HK-2 (cell line): Measurements from ENCODE around the gene FIGNL2.
A peak's percentile ranks its signal among the peaks of the same experiment; 100 is the strongest.

ENCODE experiments used
- DNase-seq: peaks from one replicate; pipeline ENCODE4 v3.0.0-alpha.2; 2018; ENCODE audit not compliant: unreplicated experiment

FIGNL2 gene

GRCh38 chr12:51874000-51874399, 25.5 kb upstream of the FIGNL2 start:
- DNase-seq = no peak

GRCh38 chr12:51873251-51873994, 24.9 kb upstream of the FIGNL2 start:
- DNase-seq = no peak

- no peak for DNase-seq
These were observed 24.1 kb upstream of the FIGNL2 start for GRCh38 chr12:51872689-51872981.

DNA sequence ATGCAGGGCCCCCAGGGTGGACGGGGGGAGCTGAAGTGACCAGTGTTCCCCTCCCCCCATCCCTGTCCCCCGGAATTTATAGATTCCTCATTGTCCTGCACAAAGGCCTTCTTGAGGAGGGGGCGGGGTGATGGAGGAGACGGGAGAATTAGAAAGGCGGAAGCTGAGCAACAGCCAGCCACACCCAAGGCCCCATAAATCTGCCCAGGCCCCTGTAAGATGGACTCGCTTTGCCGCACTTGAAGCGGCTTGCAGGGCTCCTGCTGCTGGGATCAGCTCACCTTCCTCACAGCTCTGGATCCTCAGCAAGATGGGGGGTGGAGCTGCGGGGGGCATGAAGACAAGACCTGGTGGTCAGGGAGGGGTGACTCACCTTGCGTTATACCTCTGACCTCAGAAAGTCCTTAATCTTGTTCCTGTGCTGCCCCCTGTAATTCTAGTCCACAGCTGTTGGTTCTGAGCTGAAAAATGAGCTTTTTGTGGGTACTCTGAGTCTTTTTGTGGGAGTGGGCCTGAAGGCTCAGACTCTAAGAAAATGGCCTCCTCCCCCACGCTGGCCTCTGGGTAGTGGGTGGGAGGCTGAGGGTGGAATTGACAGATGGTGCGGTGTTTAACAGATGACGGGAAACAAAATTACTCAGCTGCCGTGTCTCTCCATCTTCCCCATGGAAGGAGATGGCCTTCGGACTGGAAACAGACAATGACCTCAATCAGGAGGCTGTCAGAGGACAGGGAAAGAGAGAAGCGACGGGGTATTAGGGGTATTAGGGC, 23.6 kb upstream of the FIGNL2 start:
- DNase-seq = no peak

DNA sequence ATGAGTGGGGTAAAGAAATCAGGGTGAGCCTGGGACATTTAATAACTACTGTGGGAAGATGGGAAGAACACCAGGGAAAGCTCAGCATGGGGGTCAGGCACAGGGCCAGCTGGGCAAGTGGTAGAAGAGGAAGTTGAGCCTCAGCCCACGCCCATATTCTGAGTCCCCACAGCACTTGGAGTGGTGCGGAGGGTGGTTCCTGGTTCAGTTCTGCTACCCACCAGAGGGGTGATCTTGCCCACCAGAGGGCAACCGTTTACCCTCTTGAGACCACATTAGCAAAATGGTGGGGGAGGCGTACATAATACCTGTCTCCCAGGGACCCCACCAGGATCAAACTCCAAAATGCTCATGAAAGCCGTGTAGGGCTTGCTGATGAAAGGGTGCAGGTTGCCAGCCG, 22.6 kb upstream of the FIGNL2 start:
- no peak for DNase-seq

DNA sequence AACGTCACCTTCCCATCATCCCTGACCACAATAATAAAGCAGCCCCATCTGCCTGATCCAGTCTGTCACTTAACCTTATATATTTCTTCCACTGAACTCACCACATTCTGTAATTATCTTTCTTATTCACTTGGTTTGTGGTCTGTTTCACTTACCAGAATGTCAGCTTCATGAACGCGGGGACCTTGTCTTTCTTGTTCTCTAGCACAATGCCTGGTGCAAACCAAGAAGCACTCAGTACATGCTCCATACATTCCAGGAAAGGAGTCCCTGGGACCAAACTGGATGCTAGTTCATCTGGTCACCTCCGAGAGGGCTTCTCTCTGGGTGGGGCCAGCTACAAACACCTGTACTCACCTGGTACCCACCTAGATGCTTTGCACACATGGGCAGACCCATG, 22.0 kb upstream of the FIGNL2 start:
- no peak for DNase-seq

DNA sequence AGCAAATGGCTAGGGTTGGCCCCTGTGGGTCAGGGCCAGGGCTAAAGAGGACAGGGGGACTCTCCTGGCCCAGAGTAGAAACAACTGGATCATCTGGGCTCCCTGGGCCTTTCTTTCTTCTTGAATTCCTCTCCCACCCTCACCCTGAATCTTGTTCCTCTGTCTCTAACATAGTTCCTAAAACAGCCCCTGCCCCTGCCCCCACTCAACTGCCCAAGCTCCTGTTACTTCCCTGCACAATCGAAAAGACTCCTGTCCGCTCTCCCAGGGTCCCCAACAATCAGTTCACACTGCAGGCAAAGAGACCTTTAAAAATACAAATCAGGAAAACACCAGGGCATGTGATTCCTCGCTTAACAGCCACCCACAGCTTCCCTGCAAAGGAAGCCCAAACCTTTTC, 21.4 kb upstream of the FIGNL2 start:
- no peak for DNase-seq

DNA sequence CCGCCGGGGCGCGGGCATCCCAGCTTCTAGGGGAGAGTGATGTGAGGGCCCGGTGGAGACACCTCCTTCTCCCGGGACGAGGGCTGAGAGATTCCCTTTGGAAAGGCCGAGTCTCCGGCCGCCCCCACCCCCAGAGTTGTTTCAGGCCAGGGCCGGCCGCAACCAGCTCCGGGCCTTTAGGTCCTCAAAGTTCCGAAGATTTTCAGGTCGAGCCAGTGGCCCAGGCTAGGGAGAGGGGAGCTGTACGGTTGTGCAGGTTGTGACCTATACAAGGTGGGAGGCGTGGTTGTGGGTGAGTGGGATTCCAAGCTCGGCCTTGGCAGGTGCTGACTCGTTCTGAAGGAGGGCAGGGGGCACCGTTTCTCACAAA, 21.0 kb upstream of the FIGNL2 start:
- DNase-seq = no peak

DNA sequence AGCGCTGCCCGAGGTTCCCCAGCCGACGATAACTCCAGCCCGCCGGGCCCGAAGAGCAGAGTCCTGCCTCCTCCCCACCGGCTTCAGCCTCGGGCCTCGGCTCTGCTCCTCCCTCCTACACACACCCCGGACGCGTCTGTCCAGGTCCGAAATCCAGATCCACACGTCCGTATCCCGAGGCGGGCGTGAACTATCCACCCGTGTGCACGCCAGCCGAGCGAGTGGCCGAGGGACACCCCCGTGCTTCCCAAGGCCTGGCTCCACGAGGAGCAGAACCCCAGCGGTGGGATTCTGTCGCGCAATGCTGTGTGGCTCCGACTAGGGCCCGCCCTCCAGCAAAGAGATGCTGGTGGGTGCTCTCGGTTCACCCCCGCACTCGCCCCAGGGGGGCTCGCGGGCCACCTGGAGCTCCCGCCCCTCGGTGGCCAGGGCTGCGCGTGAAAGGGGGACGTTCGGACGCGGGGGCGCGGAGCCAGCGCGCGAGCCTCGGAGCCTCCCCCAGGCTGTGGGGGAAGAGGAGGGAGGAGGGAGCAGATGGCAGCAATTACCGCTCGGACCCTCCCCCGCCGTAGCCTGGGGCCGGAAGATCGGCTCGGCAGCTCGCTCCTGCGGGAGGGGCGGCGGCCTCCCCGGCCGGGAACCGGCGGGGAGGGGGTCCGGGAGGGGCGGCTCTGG, 20.4 kb upstream of the FIGNL2 start:
- DNase-seq = no peak

DNA sequence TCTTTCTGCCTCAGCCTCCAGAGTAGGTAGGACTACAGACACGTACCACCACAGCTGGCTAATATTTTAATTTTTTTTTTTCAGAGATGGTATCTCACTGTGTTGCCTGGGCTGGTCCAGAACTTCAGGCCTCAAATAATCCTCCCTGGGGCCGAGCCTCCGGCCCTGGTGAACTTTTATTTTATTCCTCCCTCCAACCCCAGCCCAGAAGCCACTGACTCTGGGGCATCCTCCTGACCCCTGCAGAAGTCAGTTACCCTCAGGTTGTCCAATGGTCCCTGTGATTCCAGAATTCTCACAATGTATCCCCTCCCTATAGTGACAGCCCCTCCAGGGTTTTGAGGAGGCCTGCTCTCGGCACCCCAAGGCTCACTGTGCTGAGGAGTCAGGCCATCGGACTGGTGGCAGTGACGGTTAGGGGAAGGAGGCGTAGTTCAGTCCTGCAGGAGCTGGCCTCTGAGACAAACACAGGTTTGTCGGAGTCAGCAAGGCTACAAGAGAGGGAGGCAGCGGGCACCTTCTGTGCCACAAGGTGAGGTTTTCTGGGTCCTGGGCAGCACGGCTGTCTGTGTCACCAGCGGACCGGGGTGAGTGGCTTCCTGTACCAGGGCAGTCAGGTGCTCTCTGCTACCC, 19.4 kb upstream of the FIGNL2 start:
- no peak for DNase-seq

- DNase-seq = no peak
These were observed 18.9 kb upstream of the FIGNL2 start for GRCh38 chr12:51867371-51867770.

GRCh38 chr12:51866762-51867161, 18.2 kb upstream of the FIGNL2 start:
- DNase-seq = no peak

- no peak for DNase-seq
These were observed 17.8 kb upstream of the FIGNL2 start for GRCh38 chr12:51866324-51866723.

GRCh38 chr12:51865757-51866270, 17.3 kb upstream of the FIGNL2 start:
- no peak for DNase-seq

DNA sequence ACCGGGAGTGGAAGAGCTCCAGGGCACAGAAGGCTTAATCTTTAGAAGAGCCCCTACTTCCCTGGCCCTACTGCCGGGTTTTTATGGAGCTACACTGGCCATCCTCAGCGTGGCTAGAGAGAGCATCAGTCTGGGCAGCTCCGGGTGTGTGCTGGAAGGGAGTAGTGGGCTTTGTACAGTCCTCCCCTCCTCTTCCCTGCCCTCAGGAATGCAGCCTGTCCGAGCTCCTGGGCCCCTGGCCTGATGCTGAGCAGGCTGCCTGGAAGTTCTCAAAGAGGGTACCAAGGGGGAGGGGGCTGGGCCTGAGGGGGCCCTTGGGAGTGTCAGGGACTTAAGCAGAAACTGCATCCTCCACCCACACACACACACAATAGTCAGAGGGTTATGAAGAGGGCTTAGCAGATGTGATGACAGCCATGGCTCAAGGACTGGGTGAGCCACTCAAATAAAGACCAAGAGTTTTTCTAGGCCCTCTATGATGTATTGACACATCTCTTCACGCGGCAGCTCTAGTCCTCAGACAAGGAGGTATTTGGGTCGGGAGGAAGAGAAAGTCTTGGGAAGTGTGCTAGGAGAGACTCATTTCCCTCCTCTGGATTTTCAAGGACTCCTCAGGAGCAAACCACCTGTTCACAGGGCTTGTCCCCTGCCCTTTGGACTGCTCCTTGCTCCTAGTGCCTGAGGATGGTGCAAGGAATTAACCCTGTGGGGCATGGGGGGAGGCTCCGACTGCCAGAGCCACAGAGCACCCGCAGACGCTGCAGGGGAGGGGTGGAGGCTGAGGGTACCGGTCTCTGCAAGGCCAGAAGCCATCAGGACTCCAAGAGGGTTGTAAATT, 16.5 kb upstream of the FIGNL2 start:
- DNase-seq = no peak

DNA sequence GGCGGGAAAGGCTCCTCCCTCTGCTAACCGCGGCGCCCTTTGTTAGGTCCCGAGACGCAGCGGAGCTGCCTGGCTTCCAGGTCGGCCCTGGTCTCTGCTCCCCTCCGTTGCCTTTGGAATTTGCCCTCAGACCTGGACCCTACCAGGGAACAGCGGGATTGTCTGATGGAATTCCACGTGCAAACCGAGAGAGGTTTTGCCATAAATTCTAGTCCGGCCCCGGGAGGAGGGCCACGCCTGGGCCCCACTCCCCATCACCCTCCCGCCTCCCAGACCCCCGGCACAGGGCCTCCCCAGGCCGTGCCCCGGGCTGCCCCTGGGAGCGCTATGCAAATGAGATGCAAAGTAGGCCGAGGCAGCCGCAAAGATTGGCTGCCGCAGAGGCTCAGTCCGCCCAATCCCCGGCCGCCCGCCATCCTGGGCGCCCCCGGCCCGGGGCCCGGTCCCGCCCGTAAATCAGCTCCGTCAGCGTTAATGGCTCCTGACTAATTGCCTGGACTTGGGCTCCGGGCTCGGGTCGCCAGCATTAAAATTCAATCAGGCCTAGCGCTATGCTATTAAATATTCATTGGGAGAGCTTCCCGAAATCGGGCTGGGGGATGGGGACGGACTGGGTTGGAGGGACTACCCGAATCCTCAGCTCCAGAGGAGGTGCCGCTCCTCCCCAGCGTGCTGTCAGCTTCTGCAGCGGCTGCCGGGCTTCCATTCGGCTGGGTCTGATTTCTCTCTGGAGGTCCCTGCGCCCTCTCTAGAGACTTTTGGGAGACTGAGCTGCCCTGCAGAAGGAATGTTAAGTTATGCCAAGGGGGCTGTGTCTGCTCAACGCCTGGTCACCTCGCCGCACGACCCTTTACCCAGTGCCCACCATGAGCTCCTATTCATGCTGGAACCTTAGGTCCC, 15.7 kb upstream of the FIGNL2 start:
- peak; percentile 58 for DNase-seq

- peak; percentile 62 for DNase-seq
These were observed 14.9 kb upstream of the FIGNL2 start for GRCh38 chr12:51863363-51863932.

DNA sequence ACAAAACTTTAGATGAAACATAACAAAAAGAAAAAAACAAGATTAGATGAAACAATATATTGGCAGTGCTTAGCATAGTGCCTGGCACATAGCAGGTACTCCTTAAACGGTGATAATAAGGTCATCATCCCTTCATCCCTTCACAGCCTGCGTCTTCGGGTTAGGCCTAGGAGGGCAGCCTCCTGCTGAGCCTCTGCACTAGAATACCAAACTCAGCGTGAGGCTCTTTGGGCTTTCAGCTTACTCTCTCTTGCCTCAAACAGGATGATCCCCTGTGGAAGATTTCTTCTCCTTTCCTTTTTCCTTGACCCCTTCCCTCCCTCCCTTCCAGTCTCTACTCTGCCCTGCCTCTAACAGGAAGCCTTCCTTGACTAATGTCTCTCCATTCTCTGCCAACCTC, 14.4 kb upstream of the FIGNL2 start:
- no peak for DNase-seq

GRCh38 chr12:51860986-51861385, 12.5 kb upstream of the FIGNL2 start:
- no peak for DNase-seq
